ENCODE measurements around the gene RPL36.
A peak's percentile ranks its signal among the peaks of the same experiment; 100 is the strongest.
"Not testable (repeated sequence)": the region's sequence is repeated elsewhere in the genome, so short reads cannot be mapped to it uniquely, and the experiment has no call there.

Gene RPL36

DNA sequence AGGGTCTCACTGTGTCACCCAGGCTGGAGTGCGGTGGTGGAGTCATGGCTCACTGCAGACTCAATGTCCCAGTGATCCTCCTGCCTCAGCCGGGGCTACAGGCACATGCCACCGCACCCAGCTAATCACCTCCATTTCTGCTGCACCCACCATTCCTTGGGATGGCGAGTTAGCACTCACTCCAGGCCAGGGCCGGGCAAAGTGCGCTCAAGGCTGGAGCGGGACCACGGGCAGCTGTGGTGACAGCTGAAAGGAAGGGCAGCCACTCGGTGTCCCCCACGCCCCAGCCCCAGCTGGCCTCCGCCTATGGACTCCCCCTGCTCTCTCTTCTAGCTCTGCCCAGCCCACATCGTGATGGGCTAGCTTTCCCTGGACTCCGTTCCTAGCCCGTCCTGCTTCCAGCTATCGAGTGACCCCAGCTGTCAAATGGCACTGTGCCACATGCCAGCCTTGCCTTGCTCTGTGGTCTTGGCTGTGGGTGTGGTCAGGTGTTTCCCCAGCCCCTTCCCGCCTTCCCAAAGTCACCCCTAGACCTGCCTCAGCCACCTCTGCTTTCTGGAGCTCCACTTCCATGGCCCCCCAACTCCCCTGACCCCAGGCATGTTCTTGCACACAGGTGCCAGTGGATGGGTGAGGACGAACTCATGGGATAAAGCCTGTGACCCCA, 13.9 kb upstream of the RPL36 start:
- no peak for DNase-seq

- DNase-seq: no peak
Measured at GRCh38 chr19:5676772-5677105, 13.4 kb upstream of the RPL36 start.

DNA sequence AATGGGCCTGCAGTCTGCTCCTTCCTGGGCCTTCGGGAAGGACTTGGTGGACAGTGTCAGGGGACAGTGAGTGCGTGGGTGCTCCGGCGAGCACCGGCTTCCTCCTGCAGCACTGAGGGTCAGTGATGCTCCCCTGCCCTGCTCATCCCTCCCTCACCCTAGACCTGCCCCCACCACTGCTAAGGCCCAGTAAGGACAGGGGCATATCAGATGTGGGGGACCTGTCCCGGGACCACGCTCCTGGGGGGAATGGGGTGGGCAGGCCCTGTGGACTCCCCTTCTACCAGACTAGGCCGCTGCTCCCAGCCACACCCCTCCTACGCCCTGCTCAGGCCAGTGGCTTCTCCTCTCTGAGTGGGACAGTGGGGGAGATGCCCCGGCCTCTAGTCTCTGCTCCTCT, 13.0 kb upstream of the RPL36 start:
- no peak for DNase-seq

DNA sequence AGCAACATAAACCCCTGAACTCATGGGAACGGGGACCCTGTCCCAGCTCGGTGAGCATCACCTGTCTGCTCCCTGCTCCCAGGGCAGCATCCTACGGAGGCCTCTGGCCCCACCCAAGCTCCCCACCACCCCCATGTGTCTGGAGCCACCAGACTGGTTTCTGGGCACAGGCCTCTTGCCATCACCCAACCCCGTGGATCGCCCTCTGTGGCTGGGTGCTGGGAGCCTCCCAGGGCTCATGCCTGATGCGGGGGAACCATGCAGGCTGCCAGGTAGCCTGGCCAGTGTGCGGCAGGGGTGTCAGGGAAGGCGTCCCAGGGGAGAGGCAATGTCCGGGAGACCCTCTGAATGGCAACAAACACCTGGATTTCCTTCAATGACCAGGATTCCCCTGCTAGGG, 12.5 kb upstream of the RPL36 start:
- no peak for DNase-seq

- DNase-seq: no peak
Measured at GRCh38 chr19:5678071-5678718, 11.9 kb upstream of the RPL36 start.

- DNase-seq: no peak
Measured at GRCh38 chr19:5679289-5680083, 10.6 kb upstream of the RPL36 start.

GRCh38 chr19:5680084-5680436, 10.0 kb upstream of the RPL36 start:
- DNase-seq: peak; percentile 77

GRCh38 chr19:5680437-5681368, 9.4 kb upstream of the RPL36 start, which contains the start of the genes HSD11B1L and MICOS13:
Gene HSD11B1L (plus strand): TSS chr19:5681027. CDS start chr19:5684833, 3,806 bp downstream.
Gene MICOS13 (minus strand): TSS chr19:5680516. CDS start chr19:5680486, 30 bp downstream.
- DNase-seq: peak; percentile 98

- DNase-seq: no peak
Measured at GRCh38 chr19:5681391-5682106, 8.5 kb upstream of the RPL36 start.

DNA sequence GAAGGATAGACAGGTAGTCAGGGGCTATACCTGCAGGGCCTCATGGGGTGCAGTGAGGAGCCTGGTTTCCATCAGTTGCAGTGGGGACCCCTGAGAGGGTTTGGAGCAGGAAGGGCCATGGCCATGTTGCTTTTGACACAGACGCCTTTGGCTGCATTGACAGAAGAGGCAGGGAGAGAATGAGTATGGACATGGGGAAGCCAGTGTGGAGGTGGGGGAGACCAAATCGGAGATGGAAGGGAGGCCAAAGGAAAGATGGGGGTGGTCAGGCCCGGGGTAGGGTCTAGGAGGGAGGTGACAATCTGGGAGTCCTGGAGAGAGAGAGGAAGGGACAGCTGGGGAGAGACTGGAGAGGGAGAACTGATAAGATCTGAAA, 8.0 kb upstream of the RPL36 start:
- DNase-seq: no peak

- no peak for DNase-seq
Measured at GRCh38 chr19:5683177-5683886, 6.8 kb upstream of the RPL36 start.

DNA sequence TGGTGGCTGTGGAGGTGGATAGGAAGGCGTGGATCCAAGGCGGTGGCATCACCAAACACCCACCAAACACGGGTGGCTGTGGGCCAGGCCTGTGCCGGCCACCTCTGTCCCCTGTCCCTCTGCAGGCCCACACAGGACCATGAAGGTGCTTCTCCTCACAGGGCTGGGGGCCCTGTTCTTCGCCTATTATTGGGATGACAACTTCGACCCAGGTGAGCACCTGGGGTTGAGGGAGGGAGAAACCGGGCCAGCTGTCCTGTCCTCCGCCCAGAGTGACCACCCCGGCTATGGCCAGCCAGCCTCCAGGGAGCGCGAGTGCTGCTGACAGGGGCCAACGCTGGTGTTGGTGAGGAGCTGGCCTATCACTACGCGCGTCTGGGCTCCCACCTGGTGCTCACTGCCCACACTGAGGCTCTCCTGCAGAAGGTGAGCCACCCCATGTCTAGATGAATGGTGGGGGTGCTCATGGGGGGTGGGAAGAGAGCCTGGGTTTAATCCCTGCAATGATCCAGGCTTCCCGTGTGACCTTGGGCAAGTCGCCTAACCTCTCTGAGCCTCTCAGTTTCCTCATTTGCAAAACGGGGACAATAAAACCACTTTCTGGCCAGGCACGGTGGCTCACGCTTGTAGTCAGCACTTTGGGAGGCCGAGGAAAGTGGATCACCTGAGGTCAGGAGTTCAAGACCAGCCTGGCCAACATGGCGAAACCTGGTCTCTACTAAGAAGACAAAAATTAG, 5.2 kb upstream of the RPL36 start:
- no peak for DNase-seq

DNA sequence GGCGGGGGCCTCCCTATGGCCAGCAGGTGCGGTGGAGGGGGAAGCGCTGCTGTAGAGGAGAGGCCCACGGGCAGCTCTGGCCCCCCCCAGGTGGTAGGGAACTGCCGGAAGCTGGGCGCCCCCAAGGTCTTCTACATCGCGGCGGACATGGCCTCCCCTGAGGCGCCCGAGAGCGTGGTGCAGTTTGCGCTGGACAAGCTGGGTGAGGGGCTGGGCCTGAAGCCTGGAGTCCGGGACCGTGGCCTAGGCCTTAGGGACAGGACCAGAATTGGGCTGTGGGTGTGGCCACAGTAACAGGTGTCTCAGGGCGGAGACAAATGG, 3.8 kb upstream of the RPL36 start:
- no peak for DNase-seq

DNA sequence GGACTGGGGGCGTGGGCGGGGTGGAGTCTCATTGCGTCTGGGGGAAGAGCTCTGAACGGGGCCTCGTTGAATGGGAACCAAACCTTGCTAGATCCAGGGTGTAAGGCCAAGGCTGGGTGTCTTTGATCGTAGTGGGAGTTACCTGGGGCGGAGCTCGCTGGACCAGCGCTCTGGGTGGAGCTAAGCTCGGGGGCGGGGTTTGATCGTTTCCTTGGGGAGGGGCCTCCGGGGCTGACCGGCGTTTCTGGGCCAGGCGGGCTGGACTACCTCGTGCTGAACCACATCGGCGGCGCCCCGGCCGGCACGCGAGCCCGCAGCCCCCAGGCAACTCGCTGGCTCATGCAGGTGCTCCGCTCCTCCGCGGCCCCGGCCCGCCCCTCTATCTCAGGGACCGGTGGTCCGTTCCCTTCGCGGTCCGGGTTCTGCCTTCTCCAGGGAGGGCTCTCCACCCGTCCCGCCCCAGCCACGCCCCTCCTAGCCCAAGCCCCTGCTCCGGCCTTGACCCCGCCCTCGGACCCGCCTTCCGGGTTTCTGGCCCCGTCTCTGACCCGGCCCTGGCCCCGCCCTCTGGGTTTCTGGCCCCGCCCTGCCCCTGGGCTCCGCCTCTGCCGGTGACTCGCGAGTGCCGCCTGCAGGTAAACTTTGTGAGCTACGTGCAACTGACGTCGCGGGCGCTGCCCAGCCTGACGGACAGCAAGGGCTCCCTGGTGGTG, 3.3 kb upstream of the RPL36 start:
- no peak for DNase-seq

DNA sequence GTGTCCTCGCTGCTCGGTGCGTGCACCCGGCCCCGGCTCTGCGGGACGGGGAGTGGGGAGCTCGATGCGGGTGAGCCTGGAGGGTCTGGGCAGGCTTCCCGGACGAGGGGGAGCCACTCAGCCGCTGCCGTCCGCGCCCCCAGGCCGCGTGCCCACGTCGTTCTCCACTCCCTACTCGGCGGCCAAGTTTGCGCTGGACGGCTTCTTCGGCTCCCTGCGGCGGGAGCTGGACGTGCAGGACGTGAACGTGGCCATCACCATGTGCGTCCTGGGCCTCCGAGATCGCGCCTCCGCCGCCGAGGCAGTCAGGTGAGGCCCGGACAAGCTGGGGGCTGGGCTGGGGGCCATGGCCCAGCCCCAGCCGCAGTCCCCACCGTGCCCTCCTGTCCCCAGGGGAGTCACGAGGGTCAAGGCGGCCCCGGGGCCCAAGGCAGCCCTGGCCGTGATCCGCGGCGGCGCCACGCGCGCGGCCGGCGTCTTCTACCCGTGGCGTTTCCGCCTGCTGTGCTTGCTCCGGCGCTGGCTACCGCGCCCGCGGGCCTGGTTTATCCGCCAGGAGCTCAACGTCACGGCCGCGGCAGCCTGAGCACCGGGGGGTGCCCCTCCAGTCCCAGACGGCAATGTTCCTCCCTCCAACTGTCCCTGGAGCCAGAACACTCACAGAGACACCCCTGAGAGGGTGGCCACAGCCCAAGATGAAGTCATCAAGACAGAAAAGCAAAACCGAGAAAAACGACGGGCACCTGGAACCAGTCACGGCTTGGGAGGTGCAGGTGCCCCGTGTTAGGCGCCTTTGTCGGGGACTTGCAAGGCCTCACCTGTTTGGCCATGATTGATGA, 2.5 kb upstream of the RPL36 start:
- no peak for DNase-seq

- not testable (repeated sequence) for DNase-seq
Measured at GRCh38 chr19:5688262-5688881, 1.7 kb upstream of the RPL36 start.

GRCh38 chr19:5690955-5691821, 1.1 kb downstream of the RPL36 start:
- peak; percentile 16 for DNase-seq

Measured in NCI-H510A treated with DMSO at 0.1 percent for 48 hours (cell line).